ENCODE data around the gene BASP1.

DNA sequence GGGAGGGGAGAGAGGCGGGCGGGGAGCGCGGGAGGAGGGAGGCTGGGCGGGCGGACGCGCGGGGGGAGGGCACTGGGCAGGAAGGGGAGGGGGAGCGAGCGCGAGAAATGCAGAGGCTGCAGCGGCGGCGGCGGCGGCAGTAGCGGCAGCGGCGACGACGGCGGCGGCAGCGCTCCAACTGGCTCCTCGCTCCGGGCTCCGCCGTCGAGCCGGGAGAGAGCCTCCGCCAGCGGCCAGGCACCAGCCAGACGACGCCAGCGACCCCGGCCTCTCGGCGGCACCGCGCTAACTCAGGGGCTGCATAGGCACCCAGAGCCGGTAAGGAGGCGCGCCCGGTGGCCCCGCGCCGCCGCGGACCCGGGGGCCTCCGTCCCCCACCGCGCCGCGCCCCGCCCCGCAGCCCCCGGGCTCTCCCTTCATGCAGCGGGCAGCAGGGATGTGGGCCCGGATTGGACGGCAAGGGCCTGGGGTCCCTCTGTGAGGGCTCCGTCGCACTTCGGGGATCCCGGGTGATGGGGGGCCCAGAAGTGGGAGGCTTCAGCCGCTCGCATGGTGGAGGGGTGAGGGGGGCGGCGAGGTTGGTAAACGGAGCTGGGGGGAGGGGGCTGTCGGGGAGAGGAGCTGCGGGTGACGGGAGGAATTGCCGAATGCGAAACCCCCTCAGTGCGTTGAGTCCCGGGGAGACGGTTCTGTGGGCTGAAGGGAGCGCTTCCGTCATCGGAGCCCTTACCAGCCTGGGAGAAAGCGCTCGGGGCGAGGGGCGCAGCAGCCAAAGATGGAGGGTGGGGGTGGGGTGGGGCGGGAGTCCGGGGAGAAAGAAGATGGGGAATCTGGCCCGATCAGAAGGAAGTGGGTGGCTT is at the start of gene BASP1:
- TF ChIP-seq CTCF (IDR thresholded peaks at IDR 0.05) (no peak), IRF3 (IDR thresholded peaks at IDR 0.05; ENCODE audit: low read depth, low read length) (no peak), RAD21 (IDR thresholded peaks at IDR 0.05; ENCODE audit: low read length) (no peak), POLR2AphosphoS5 (IDR thresholded peaks at IDR 0.05; ENCODE audit: low read depth, low read length) (peak; percentile 31; the same call in 1 of the 2 replicates), RFX5 (IDR thresholded peaks at IDR 0.05; ENCODE audit: low read length) (no peak), EZH2phosphoT487 (IDR thresholded peaks at IDR 0.05; ENCODE audit: borderline replicate concordance, low read depth) (no peak), NRF1 (IDR thresholded peaks at IDR 0.05; ENCODE audit: low read depth, low read length) (no peak)
- TF ChIP-seq, protein P1, sequence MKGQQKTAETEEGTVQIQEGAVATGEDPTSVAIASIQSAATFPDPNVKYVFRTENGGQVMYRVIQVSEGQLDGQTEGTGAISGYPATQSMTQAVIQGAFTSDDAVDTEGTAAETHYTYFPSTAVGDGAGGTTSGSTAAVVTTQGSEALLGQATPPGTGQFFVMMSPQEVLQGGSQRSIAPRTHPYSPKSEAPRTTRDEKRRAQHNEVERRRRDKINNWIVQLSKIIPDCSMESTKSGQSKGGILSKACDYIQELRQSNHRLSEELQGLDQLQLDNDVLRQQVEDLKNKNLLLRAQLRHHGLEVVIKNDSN (IDR thresholded peaks at IDR 0.05; ENCODE audit: borderline replicate concordance, low read depth): no peak
